ENCODE results near the gene ANGPTL2. TPM values are rescaled to one million over a fixed set of nuclear protein-coding genes. Genes with fewer than 3 reads are reported as not detected.

The ANGPTL2 gene
- total and polyA plus RNA-seq, 2 of the 4 experiments (the other 2 are of a cell fraction), result 9.5 to 25.1 TPM

GRCh38 chr9:127055745-127056402, 66.6 kb downstream of the ANGPTL2 start:
- Histone ChIP-seq H2AK5ac (ENCODE audit: low read depth, low read length) (no peak overlapping the region), H3K4ac (ENCODE audit: low read depth, low read length) (no peak overlapping the region; the same call in 1 of the 2 replicates), H3K18ac (ENCODE audit: low read depth, low read length) (no peak overlapping the region), H3K56ac (ENCODE audit: extremely low read depth, insufficient read depth, low read length) (no peak overlapping the region), H2BK20ac (ENCODE audit: low read depth, low read length) (no peak overlapping the region; the same call in 1 of the 2 replicates), H2BK120ac (ENCODE audit: low read depth, low read length) (no peak overlapping the region), H3K36me3 (ENCODE audit: control insufficient read depth, insufficient read depth, low read length) (no peaks in the 10 kb centered on the region), H3K14ac (replicated peaks; ENCODE audit: low read depth, low read length) (no peak overlapping the region; the same call in 1 of the 2 replicates), H3K23ac (ENCODE audit: low read depth, low read length) (no peak overlapping the region), H3K4me2 (ENCODE audit: low read depth, low read length) (no peak overlapping the region), H2AK9ac (replicated peaks; ENCODE audit: low read depth, low read length, poor library complexity) (no peak overlapping the region), H3K9me3 (ENCODE audit: control insufficient read depth, insufficient read depth, low read length) (no peaks in the 10 kb centered on the region), H2BK15ac (ENCODE audit: low read depth, low read length) (no peak overlapping the region), H2AFZ (replicated peaks; ENCODE audit: low read length, poor library complexity) (no peak overlapping the region), H4K5ac (ENCODE audit: low read depth, low read length) (no peak overlapping the region), H3K27ac (ENCODE audit: insufficient read depth, low read length) (no peak overlapping the region), H3K4me1 (ENCODE audit: control insufficient read depth, insufficient read depth, low read length) (peaks cover 8% of the 10 kb centered on the region), H4K91ac (ENCODE audit: insufficient read depth, low read depth, low read length) (no peak overlapping the region), H2BK5ac (ENCODE audit: low read depth, low read length, poor library complexity, severe bottlenecking) (no peak overlapping the region), H3K9me1 (ENCODE audit: insufficient read depth, low read length) (peaks cover 13% of the 10 kb centered on the region), H3K27me3 (ENCODE audit: control insufficient read depth, insufficient read depth, low read length) (no peaks in the 10 kb centered on the region), H3K4me3 (ENCODE audit: insufficient read depth, low read depth, low read length) (no peak overlapping the region), H4K20me1 (ENCODE audit: insufficient read depth, low read length) (no peaks in the 10 kb centered on the region), H3K9ac (ENCODE audit: low read depth, low read length) (no peak overlapping the region), H4K8ac (ENCODE audit: low read depth in 2 of 2, low read length in 2 of 2) (no peak overlapping the region), H3K79me1 (ENCODE audit: low read depth in 1 of 2, low read length in 2 of 2) (no peaks in the 10 kb centered on the region)
- BruUV-seq (replicated peaks), result no TSS peak
- ATAC-seq (ENCODE audit: low read depth) (no peak), DNase-seq (no peak)
- TF ChIP-seq RFX5 (IDR thresholded peaks at IDR 0.05; ENCODE audit: low read depth, low read length) (no peak), BHLHE40 (IDR thresholded peaks at IDR 0.05; ENCODE audit: low read depth, low read length) (no peak), ELK1 (IDR thresholded peaks at IDR 0.05; ENCODE audit: borderline replicate concordance, low read depth, low read length) (no peak), USF2 (IDR thresholded peaks at IDR 0.05; ENCODE audit: low read depth, low read length) (no peak), SMC3 (IDR thresholded peaks at IDR 0.05; ENCODE audit: low read depth, low read length) (no peak), CEBPB (IDR thresholded peaks at IDR 0.05; ENCODE audit: low read depth, low read length) (no peak), MAZ (IDR thresholded peaks at IDR 0.05; ENCODE audit: borderline replicate concordance, low read depth, low read length) (no peak), CTCF (conservative IDR thresholded peaks at IDR 0.05; ENCODE audit: low read depth, low read length) (no peak), MXI1 (IDR thresholded peaks at IDR 0.05; ENCODE audit: borderline replicate concordance, low read depth, low read length) (no peak), RCOR1 (IDR thresholded peaks at IDR 0.05; ENCODE audit: insufficient replicate concordance, low read length) (no peak), NFE2L2 (IDR thresholded peaks at IDR 0.05; ENCODE audit: low read depth, low read length) (no peak), POLR2A (IDR thresholded peaks at IDR 0.05; ENCODE audit: low read depth, low read length) (no peak), MAFK (IDR thresholded peaks at IDR 0.05; ENCODE audit: low read depth, low read length) (no peak), RAD21 (IDR thresholded peaks at IDR 0.05; ENCODE audit: low read length) (no peak), CHD1 (IDR thresholded peaks at IDR 0.05; ENCODE audit: low read depth, low read length) (no peak), FOS (IDR thresholded peaks at IDR 0.05; ENCODE audit: low read depth, low read length) (no peak)
- ChIA-PET POLR2A (ENCODE audit: unreplicated experiment) (no interaction called here), CTCF (no interaction called here)
- dilution Hi-C loops (cut with HindIII; ENCODE audit: low sequenced_read_pairs, unreplicated experiment), result no loop called here
- intact Hi-C loops (cut with micrococcal nuclease), result no loop called here
- in situ Hi-C loops (cut with MboI; ENCODE audit: low sequenced_read_pairs), result no loop called here
